Measurements from ENCODE around the gene ZMIZ1. TPM values are rescaled to one million over a fixed set of nuclear protein-coding genes. Genes with fewer than 3 reads are reported as not detected.

ZMIZ1 gene
- total RNA-seq, 2 experiments from 2014 or later, result 38.3 to 41.6 TPM

- ChIA-PET CTCF (interaction anchor here (1.2 kb wide), 1 partner anchor 67 kb away, joined by 3 read pairs; no protein-coding TSS in a partner anchor), POLR2A (no interaction called here)
These were observed 59.6 kb downstream of the ZMIZ1 start for GRCh38 chr10:79128241-79128922.

GRCh38 chr10:79128923-79129305 lies 60.1 kb downstream of the ZMIZ1 start:
- POLR2A ChIA-PET, result no interaction called here
- CTCF ChIA-PET, result interaction anchor here (1.2 kb wide), 1 partner anchor 66 kb away, joined by 3 read pairs; no protein-coding TSS in a partner anchor

- ChIA-PET CTCF (no interaction called here), POLR2A (no interaction called here)
These were observed 60.7 kb downstream of the ZMIZ1 start for GRCh38 chr10:79129361-79129997.

GRCh38 chr10:79130255-79130654 lies 61.5 kb downstream of the ZMIZ1 start:
- ChIA-PET CTCF (no interaction called here), POLR2A (no interaction called here)

- ChIA-PET POLR2A (no interaction called here), CTCF (no interaction called here)
These were observed 62.1 kb downstream of the ZMIZ1 start for GRCh38 chr10:79130846-79131245.

GRCh38 chr10:79131836-79132631 lies 63.3 kb downstream of the ZMIZ1 start:
- CTCF ChIA-PET, result interaction anchor here (1.9 kb wide), 1 partner anchor 63 kb away, joined by 5 read pairs; no protein-coding TSS in a partner anchor
- POLR2A ChIA-PET, result interaction anchor here (0.5 kb wide), 1 partner anchor 886 kb away, joined by 12 read pairs; no protein-coding TSS in a partner anchor

- POLR2A ChIA-PET, result interaction anchor here (0.5 kb wide), 1 partner anchor 887 kb away, joined by 12 read pairs; no protein-coding TSS in a partner anchor
- CTCF ChIA-PET, result interaction anchor here (1.9 kb wide), 1 partner anchor 62 kb away, joined by 5 read pairs; no protein-coding TSS in a partner anchor
These were observed 64.1 kb downstream of the ZMIZ1 start for GRCh38 chr10:79132681-79133381.

- CTCF ChIA-PET, result interaction anchor here (1.9 kb wide), 1 partner anchor 62 kb away, joined by 5 read pairs; no protein-coding TSS in a partner anchor
- POLR2A ChIA-PET, result no interaction called here
These were observed 64.7 kb downstream of the ZMIZ1 start for GRCh38 chr10:79133416-79133815.

- ChIA-PET CTCF (interaction anchor here (1.0 kb wide), 1 partner anchor 161 kb away, joined by 3 read pairs; no protein-coding TSS in a partner anchor), POLR2A (no interaction called here)
These were observed 67.0 kb downstream of the ZMIZ1 start for GRCh38 chr10:79135790-79136189.

- POLR2A ChIA-PET, result no interaction called here
- CTCF ChIA-PET, result interaction anchor here (0.8 to 1.0 kb wide), 3 partner anchors 59 to 161 kb away, joined by 3 read pairs; no protein-coding TSS in a partner anchor
These were observed 67.7 kb downstream of the ZMIZ1 start for GRCh38 chr10:79136236-79137005.

- POLR2A ChIA-PET, result no interaction called here
- CTCF ChIA-PET, result interaction anchor here (0.7 to 0.9 kb wide), 3 partner anchors 59 to 352 kb away, joined by 3 to 5 read pairs (median 3); no protein-coding TSS in a partner anchor
These were observed 68.6 kb downstream of the ZMIZ1 start for GRCh38 chr10:79137300-79137756.

- ChIA-PET POLR2A (interaction anchor here (0.6 kb wide), 1 partner anchor 101 kb away, joined by 3 read pairs; no protein-coding TSS in a partner anchor), CTCF (interaction anchor here (0.7 kb wide), 1 partner anchor 353 kb away, joined by 5 read pairs; no protein-coding TSS in a partner anchor)
These were observed 69.1 kb downstream of the ZMIZ1 start for GRCh38 chr10:79137826-79138225.

- CTCF ChIA-PET, result no interaction called here
- POLR2A ChIA-PET, result interaction anchor here (0.6 kb wide), 1 partner anchor 19 kb away, joined by 3 read pairs; no protein-coding TSS in a partner anchor
These were observed 69.8 kb downstream of the ZMIZ1 start for GRCh38 chr10:79138449-79139123.

- ChIA-PET CTCF (no interaction called here), POLR2A (no interaction called here)
These were observed 70.5 kb downstream of the ZMIZ1 start for GRCh38 chr10:79139124-79139835.

GRCh38 chr10:79140085-79140793 lies 71.5 kb downstream of the ZMIZ1 start:
- ChIA-PET POLR2A (no interaction called here), CTCF (no interaction called here)

GRCh38 chr10:79140855-79141254 lies 72.1 kb downstream of the ZMIZ1 start:
- ChIA-PET CTCF (no interaction called here), POLR2A (no interaction called here)

GRCh38 chr10:79142064-79142491 lies 73.3 kb downstream of the ZMIZ1 start:
- CTCF ChIA-PET, result no interaction called here
- POLR2A ChIA-PET, result no interaction called here
